Adipocyte (in vitro differentiated cells): ENCODE data around the gene ZBED5.
A peak's percentile ranks its signal among the peaks of the same experiment; 100 is the strongest.
"Not testable (repeated sequence)": the region's sequence is repeated elsewhere in the genome, so short reads cannot be mapped to it uniquely, and the experiment has no call there.

ENCODE experiments used
- DNase-seq: peaks from one replicate; pipeline ENCODE4 v3.0.0-alpha.2; 2015; ENCODE audit warnings: low read depth
- H3K27me3 ChIP-seq: replicated peaks from 2 replicates; pipeline ENCODE4 v1.7.0; 2013; ENCODE audit warnings: mild to moderate bottlenecking, low read length, moderate library complexity; ENCODE audit not compliant: control insufficient read depth, insufficient read depth
- H3K36me3 ChIP-seq: 2 replicates; pipeline ENCODE4 v1.7.0; 2013; ENCODE audit warnings: low read length, mild to moderate bottlenecking, moderate library complexity; ENCODE audit not compliant: control insufficient read depth, insufficient read depth, severe bottlenecking
- H3K4me1 ChIP-seq: 2 replicates; pipeline ENCODE4 v1.7.0; 2013; ENCODE audit warnings: mild to moderate bottlenecking, low read length, moderate library complexity; ENCODE audit not compliant: control insufficient read depth, insufficient read depth
- H3K4me3 ChIP-seq: 2 replicates; pipeline ENCODE4 v1.7.0; 2013; ENCODE audit warnings: mild to moderate bottlenecking, low read length, moderate library complexity
- H3K9ac ChIP-seq: 2 replicates; pipeline ENCODE4 v1.7.0; 2013; ENCODE audit warnings: mild to moderate bottlenecking, low read length, moderate library complexity
- H3K9me3 ChIP-seq: 2 replicates; pipeline ENCODE4 v1.7.0; 2013; ENCODE audit warnings: mild to moderate bottlenecking, low read length, moderate library complexity; ENCODE audit not compliant: control insufficient read depth

ZBED5 gene

GRCh38 chr11:10857459-10857708 is 469 bp downstream of the ZBED5 start:
- H3K27me3 ChIP-seq, result no peaks in the 10 kb centered on the region
- no peak for DNase-seq
- H3K4me1 ChIP-seq, result peaks cover 13% of the 10 kb centered on the region
- H3K9ac ChIP-seq, result peak overlapping the region; percentile 99
- peaks cover 37% of the 10 kb centered on the region for H3K36me3 ChIP-seq
- H3K9me3 ChIP-seq, result no peaks in the 10 kb centered on the region
- H3K4me3 ChIP-seq, result peak overlapping the region; percentile 99

GRCh38 chr11:10856689-10857458 is 979 bp downstream of the ZBED5 start:
- Histone ChIP-seq H3K36me3 (peaks cover 42% of the 10 kb centered on the region), H3K9ac (peak overlapping the region; percentile 99), H3K4me3 (peak overlapping the region; percentile 99), H3K9me3 (no peaks in the 10 kb centered on the region), H3K27me3 (no peaks in the 10 kb centered on the region), H3K4me1 (peaks cover 13% of the 10 kb centered on the region)
- DNase-seq, result peak; percentile 64

DNA sequence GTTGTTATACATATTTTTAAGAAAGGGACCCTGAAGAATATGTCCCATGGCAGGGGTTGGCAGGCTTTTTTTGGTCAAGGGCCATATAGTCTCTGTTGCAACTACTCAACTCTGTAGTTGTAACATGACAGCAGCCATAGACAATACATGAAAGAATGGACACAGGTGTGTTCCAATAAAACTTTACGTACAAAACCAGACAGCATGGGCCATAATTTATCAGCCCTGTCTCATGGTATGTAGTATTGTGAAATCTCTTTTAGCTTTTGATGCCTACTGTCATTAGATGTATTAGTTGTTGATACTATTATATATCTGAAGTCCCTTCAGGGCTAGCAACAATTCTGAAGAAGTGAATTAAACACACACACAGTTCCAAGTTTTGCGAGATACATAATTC is 2.6 kb downstream of the ZBED5 start:
- Histone ChIP-seq H3K36me3 (peaks cover 46% of the 10 kb centered on the region), H3K9me3 (no peaks in the 10 kb centered on the region), H3K27me3 (no peaks in the 10 kb centered on the region), H3K9ac (no peak overlapping the region), H3K4me1 (peaks cover 13% of the 10 kb centered on the region), H3K4me3 (peak overlapping the region; percentile 99)
- DNase-seq, result no peak

DNA sequence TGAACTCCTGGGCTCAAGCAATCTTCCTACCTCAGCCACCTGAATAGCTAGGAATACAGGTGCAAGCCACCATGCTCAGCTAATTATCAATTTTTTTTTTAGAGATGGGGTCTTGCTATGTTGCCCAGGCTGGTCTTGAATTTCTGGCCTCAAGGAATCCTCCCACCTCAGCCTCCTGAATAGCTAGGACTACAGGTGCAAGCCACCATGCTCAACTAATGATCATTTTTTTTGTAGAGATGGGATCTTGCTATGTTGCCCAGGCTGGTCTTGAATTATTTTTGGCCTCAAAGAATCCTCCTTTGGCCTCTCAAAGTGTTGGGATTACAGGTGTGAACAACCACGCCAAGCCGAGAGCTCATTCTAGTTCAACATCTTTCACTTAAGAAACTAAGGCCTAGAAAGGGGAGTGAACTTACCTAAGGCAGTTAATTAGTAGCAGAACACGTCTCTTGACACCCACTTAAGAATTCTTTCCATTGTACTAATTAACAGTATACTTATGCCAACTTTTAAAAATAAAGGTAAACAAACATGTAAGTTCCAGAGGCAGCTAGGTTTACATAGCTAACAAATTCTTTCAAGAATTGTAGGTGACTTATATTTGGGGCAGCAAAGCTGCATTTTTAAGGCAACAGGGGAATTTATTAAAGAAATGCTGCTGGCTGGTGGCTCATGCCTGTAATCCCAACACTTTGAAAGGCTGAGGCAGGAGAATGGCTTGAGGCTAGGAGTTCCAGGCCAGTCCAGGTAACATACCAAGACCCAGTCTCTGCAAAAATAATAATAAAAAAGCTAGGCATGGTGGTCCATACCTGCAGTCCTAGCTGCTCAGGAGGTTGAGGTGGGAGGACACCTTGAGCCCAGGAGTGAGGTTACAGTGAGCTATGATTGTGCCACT is 9.6 kb downstream of the ZBED5 start:
- no peak for DNase-seq
- H3K9me3 ChIP-seq, result no peaks in the 10 kb centered on the region
- no peak overlapping the region for H3K4me3 ChIP-seq
- H3K4me1 ChIP-seq, result peaks cover 35% of the 10 kb centered on the region
- no peak overlapping the region for H3K9ac ChIP-seq
- H3K27me3 ChIP-seq, result no peaks in the 10 kb centered on the region
- peaks cover 17% of the 10 kb centered on the region for H3K36me3 ChIP-seq

- Histone ChIP-seq H3K4me1 (peaks cover 35% of the 10 kb centered on the region), H3K27me3 (no peaks in the 10 kb centered on the region), H3K36me3 (peaks cover 1% of the 10 kb centered on the region), H3K4me3 (no peak overlapping the region), H3K9ac (no peak overlapping the region), H3K9me3 (no peaks in the 10 kb centered on the region)
- no peak for DNase-seq
Measured at GRCh38 chr11:10846660-10847059, 11.2 kb downstream of the ZBED5 start.

GRCh38 chr11:10845589-10845988 is 12.3 kb downstream of the ZBED5 start:
- peak overlapping the region; percentile 48 for H3K9ac ChIP-seq
- no peaks in the 10 kb centered on the region for H3K36me3 ChIP-seq
- DNase-seq, result no peak
- H3K9me3 ChIP-seq, result no peaks in the 10 kb centered on the region
- peaks cover 35% of the 10 kb centered on the region for H3K4me1 ChIP-seq
- no peaks in the 10 kb centered on the region for H3K27me3 ChIP-seq
- H3K4me3 ChIP-seq, result peak overlapping the region; percentile 30

DNA sequence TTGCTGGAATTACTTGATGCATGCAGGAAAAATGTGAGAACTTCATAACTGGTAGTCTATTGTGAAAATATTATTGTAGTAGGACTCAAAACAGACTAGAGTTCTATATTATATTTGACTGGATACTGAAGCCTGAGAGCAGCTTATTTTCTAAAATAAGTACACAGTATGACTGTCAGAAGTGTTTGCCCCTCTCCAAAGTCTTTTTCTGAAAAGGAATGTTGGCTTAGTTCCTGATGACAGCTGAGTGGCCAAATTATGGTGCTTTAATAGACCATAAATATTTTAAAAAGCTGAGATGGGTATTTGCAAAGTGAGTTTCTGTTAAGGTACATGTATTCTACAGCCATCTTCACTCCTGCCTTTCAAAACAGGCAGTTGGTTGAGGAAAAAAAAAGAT is 13.1 kb downstream of the ZBED5 start:
- no peaks in the 10 kb centered on the region for H3K36me3 ChIP-seq
- peaks cover 35% of the 10 kb centered on the region for H3K4me1 ChIP-seq
- no peak overlapping the region for H3K4me3 ChIP-seq
- no peaks in the 10 kb centered on the region for H3K9me3 ChIP-seq
- peak overlapping the region; percentile 1 for H3K9ac ChIP-seq
- H3K27me3 ChIP-seq, result no peaks in the 10 kb centered on the region
- peak; percentile 18 for DNase-seq

DNA sequence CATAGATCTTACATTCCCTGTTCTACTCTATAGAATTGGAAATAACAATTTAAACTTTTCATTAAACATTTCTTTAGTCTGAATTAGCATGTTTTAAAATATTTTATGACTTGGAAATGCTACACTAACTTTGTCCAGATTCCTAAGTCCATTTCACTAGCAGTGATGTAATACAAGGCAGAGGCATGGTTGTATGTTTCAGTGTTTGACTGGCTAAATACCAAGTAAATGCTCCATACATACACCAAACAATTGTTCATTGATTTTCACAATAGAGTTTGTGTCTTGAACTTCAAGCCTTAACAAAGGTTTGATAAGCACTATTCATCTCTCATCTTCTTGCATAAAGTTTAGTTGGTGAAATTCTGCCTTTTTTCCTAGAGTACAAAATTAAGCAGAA is 13.5 kb downstream of the ZBED5 start:
- peak; percentile 21 for DNase-seq
- Histone ChIP-seq H3K9me3 (no peaks in the 10 kb centered on the region), H3K4me3 (no peak overlapping the region), H3K36me3 (no peaks in the 10 kb centered on the region), H3K27me3 (no peaks in the 10 kb centered on the region), H3K9ac (peak overlapping the region; percentile 1), H3K4me1 (peaks cover 35% of the 10 kb centered on the region)

DNA sequence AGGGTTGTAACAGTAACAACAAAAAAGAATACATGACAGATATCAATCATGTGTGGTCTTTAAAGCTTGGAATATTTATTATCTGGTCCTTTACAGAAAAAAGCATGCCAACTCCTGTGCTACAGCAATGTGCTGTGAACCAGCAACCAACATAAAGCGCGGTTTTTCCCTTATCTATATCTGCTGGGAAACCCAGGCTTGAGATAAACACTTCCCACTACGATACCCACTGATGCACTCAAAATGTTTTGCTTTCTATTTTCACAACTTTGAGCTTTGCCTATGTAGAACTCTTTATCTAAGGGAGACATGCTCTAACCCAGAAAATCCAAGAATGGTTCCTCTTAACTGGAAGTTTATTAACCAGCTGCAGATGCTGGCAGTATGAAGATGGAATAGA is 19.0 kb downstream of the ZBED5 start:
- H3K4me1 ChIP-seq, result peaks cover 2% of the 10 kb centered on the region
- no peaks in the 10 kb centered on the region for H3K9me3 ChIP-seq
- no peaks in the 10 kb centered on the region for H3K36me3 ChIP-seq
- DNase-seq, result no peak
- H3K27me3 ChIP-seq, result no peaks in the 10 kb centered on the region
- H3K9ac ChIP-seq, result no peak overlapping the region
- H3K4me3 ChIP-seq, result no peak overlapping the region

DNA sequence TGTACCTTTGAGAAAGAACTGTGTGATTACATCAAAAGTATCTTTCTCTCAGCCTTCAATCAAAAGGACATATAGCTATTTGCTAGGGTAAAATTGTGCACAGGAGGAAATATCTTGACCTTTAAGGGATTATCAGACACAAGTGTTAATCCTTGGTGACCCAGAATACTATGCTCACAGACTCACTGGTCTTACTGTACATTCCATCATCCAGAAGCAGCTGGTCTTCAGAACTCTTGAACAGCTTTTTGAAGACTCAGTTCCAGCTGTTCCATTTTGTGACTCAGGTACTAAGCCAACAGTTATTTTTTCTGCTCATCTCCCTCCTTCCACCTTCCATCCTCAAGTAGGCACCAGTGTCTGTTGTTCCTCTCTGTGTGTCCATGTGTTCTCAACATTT is 19.8 kb downstream of the ZBED5 start:
- Histone ChIP-seq H3K27me3 (no peaks in the 10 kb centered on the region), H3K36me3 (no peaks in the 10 kb centered on the region), H3K4me1 (no peaks in the 10 kb centered on the region), H3K9me3 (no peaks in the 10 kb centered on the region), H3K9ac (no peak overlapping the region), H3K4me3 (no peak overlapping the region)
- no peak for DNase-seq

DNA sequence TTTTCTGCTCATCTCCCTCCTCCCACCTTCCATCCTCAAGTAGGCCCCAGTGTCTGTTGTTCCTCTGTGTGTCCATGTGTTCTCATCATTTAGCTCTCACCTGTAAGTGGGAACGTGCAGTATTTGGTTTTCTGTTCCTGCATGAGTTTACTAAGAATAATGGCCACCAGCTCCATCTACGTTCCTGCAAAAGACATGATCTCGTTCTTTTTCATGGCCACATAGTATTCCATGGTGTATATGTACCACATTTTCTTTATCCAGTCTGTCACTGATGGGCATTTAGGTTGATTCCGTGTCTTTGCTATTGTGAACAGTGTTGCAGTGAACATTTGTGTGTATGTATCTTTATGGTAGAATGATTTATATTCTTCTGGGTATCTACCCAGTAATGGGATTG is 21.0 kb downstream of the ZBED5 start:
- not testable (repeated sequence) for H3K36me3 ChIP-seq, H3K4me1 ChIP-seq

More for the DNA sequence above, 21.0 kb downstream of the ZBED5 start:
- H3K9ac ChIP-seq, DNase-seq, H3K4me3 ChIP-seq, H3K27me3 ChIP-seq, H3K9me3 ChIP-seq: not testable (repeated sequence)
